Measurements from ENCODE around the gene SPOCK2.

Gene SPOCK2

DNA sequence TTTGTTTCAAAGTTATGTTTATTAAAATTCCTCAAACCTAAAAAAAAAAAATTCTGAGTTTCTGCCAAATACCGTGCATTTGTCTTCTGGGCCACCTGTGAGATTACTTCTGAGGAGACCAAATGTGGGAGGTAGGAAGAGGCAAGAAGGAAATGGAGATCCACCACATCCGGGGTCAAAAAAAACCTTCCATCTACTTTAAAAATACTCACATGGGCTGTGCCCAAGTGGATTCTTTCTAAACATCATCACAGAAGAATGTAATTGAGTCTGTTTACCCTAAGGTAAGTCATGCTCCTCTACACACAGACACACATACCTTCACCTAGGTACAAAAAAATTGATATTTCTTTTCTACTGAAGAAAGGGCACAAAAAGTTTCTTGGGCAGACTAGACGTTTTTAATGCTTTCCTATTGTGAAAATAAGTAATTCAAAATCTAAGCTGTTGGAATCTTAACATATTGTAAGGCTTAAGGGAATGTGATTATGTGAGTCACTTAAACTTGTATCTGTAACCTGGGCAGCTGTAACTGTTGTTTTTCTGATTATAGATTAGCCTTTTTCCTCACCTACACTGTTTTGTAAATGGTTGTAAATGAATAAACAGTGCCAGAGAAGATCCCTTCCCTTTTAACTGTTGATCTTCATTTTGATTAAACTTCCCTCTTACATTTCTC is 19.1 kb upstream of the SPOCK2 start:
- DNase-seq (ENCODE audit: low spot score) = no peak

DNA sequence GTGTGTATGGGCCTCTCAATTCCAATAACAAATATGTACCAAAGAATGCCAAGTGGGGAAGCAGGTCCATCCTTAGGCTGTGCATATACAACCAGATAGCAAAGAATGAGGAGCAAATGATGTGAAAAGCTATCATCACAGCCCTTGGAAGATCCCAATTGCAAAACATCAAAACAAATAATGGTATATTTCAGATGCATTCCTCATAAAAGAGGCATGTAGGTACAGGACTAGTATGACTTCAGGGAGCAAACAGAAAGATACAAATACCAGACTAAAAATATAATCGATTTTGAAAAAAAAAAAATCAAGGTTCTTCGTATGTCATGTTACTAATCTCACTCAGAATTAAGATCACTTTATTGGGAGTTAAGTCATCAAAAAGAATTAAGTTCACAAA is 18.5 kb upstream of the SPOCK2 start:
- DNase-seq (ENCODE audit: low spot score) = no peak

DNA sequence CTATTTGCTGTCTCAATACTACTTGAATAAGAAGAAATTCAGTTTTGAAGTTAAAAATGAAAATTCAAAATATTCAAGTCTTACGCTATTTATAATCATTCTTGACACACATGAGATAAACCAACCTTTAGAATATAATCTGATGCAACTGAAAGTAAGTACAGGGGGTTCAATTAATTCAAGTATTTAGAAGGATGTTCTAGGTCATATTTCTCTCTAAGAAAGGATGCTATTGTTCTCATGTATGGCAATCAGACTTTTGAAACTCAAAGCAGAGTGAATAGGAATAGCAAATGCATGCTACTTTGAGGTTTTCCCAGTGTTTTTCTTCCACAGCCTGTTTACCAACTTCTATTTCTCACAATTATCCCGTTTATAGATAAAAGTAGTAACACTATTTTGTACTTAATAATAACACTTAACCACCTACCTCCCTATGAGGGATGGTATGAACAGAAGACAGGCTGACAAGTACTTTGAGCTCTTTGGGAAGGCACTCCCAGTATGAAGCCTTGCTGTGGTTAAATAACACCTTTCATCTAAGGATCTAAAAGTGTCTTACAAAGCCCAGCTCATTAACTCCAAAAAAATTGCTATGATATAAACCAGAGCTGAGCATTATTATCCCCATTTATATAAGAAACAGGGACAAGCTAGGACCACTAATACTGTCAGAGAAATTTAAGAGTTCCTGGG is 18.0 kb upstream of the SPOCK2 start:
- DNase-seq (ENCODE audit: low spot score) = no peak

DNA sequence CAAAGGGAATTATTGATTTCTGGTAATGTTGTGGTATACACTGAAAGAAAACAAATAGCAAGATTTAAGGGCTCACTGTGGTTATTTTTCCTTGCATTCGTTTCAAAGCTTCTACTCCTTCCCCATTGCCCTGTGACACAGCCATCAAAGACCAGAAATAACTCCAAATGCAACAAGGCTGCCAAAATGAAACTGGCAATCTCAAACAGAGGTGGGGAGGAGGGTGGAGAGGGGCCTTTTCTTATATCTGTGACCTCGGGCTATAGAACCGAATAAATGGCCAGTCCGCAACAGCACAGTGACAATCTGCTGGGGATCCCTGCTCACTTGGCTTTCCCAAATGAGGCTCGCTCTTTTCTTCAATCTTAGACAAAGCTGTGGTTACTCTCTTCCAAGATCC is 17.4 kb upstream of the SPOCK2 start:
- no peak for DNase-seq (ENCODE audit: low spot score)

DNA sequence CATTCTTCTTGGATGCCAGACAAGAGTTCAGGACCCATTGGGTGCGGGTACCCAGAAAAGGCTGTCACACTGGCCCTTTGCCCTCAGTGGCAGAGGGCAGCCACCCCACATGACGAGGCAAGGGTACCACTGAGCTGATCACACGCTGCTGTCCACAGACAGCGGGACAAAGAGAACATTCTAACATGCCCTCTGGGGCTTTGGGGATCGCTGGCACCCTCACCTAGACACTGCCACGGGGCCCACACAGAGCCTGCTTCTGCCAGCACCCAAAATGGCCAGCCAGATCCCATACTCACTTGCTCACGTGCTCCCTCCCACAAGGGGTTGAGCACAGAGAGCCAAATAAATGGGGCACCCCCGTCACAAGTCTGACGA is 16.7 kb upstream of the SPOCK2 start:
- no peak for DNase-seq (ENCODE audit: low spot score)

DNA sequence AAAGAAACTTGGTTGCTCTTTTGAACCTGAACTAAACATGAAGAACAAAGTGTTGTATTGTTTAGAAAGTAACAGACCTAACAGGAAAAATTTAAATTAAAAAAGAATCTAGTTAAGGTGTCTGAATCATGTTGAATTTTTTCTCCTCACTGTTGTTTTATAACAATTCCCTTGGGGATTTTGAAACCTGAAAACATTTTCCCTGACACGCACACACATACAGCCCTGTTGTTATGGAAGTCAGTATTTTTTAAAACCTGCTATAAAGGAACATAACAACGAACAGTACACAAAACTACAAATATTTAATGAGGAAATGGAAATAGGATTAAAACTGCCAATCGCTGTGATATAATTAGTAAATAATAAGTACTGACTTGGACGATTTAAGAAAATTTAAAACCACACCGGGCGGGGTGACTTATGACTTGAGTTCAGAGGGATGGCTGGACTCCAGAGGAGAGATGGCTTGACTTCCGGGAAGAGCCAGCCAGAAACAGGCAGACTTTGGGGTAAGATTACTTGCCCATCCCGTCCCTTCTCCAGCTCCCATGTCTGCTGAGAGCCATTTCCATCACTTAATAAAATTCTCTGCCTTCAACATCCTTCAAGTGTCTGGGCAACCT is 16.2 kb upstream of the SPOCK2 start:
- DNase-seq (ENCODE audit: low spot score) = no peak

DNA sequence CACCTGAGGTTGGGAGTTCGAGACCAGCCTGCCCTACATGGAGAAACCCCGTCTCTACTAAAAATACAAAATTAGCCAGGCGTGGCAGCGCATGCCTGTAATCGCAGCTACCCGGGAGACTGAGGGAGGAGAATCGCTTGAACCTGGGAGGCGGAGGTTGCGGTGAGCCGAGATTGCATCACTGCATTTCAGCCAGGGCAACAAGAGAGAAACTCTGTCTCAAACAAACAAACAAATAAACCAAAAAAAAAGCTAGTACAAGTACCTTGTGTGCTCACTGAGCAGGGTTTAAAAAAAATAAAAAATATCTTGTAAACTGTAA is 11.2 kb upstream of the SPOCK2 start:
- DNase-seq (ENCODE audit: low spot score) = no peak

DNA sequence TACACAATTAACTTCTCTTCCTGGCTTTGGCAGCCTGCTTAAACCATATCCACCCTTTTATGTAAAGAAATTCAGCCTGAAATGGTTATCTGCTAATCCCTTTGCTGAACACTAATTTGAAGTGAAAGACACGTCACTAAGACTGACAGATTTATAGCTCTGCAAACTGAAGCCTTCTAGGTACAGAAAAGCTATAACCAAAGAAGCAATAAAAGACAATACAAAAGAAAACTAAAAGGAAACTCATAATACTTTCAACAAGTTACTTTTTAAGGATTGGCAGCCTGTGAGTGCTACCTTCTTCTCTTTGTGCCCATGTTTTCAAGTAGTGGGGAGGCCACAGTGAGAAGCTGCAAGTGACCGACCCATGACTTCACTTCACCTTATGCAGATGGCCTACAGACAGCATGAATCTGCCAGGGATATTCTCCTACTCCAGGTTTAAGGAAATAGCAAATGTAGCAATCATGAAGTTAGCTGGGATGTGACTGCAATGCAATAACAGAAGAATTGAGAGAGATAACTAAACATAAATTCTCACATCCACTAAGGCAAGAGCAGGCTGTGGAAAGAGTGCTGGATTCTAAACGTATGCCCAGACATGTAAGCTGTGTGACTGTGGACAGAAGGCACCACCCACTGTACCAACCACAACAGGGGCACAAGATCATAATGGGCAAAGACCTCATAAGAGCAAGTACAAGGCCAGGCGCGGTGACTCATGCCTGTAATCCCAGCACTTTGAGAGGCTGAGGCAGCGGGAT is 10.7 kb upstream of the SPOCK2 start:
- no peak for DNase-seq (ENCODE audit: low spot score)

DNA sequence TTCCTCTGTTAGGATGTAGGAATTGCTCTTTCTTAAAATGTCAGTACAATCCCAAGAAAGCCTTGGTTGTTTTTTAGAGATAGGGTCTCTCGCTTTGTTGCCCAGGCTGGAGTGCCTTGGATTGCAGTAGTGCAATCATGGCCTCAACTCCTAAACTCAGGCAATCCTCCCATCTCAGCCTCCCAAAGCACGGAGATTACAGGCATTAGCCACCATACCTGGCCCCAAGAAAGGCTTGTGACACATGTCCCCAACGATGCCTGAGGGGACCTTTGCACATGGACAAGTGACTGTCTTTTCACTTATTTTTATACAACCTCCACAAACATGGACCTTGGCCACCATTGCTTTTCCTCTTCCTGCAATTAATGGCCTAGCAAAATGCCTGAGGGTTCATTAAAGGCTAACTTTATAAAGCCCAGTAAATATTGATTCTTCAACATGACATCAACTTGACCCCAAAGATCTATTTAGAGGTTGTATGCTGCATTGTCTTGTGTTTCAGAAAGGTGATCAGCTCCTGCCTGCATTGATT is 10.0 kb upstream of the SPOCK2 start:
- no peak for DNase-seq (ENCODE audit: low spot score)

DNA sequence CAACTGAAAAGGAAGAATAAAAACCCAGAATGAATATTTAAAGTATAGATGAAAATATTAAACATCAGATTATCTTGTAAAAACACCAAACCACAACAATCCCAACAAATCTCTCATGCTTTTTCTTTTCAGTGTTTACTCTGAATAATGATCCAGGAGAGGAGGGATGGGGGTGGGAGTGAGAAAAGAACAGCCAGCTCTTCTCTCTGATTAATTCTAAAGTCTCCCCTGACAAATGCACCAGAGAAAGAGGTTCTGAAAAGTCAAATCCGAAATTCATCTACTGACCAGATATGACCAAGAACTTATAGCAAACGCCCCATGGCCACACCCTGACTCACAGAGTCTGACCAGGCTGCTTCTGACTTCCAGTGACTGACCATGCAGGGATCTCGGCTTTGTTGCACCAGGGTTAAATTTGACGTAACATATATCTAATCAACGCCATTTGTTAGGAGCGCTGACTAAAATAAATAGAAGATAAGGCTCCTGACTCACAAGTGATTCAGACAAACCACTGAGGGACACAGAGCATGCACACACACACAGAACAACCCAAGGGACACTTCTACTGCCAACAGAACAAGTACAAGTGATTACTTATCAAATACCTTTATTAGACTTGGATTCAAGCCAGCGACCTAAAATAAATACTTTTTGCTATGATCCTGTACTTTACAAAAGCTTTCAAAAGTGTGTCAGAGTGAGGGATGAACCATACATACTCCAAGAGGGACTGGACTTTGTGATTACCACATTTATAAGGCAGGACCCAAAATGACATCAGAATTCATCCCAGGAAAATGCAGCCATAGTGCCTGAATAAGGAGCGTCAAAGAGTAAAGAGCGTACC is 9.3 kb upstream of the SPOCK2 start:
- DNase-seq (ENCODE audit: low spot score) = no peak

DNA sequence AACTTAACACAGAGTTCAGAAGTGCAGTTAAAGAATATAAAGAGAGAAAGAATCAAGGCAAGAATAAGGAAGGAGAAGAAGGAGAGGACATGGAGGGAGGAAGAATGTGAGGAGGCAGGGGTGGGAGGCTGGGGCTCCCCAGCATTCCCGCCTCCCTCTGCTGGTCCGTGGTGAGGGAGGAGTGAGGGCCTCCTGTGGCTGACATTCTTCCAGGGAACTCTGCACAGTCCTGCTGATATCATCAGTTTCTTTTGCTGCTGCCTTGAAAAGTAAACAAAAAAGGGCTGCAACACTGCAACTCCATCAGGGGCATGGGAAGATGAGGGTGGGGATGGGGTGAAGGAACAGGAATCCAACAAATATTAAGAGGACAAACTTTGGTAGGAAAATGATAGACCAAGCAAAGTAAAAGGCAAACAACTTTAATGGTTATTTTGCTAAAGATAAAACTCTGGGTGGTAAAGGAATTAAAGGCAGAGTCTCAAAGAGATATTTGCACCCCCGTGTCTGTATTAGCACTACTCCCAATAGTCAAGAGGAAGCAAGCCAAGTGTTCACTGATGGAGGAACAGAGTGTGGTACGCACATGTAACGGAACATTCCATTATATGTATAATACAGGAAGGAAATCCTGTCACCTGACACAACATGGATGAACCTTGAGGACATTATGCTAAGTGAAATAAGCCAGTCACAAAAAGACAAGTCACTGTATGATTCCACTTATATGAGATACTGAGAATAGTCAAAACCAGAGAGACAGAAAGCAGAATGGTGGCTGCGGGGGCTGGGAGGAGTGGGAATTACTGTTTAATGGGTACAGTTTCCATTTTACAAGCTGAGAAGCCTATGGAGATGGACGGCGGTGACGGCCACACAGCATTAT is 8.0 kb upstream of the SPOCK2 start:
- peak; percentile 15 for DNase-seq (ENCODE audit: low spot score)

DNA sequence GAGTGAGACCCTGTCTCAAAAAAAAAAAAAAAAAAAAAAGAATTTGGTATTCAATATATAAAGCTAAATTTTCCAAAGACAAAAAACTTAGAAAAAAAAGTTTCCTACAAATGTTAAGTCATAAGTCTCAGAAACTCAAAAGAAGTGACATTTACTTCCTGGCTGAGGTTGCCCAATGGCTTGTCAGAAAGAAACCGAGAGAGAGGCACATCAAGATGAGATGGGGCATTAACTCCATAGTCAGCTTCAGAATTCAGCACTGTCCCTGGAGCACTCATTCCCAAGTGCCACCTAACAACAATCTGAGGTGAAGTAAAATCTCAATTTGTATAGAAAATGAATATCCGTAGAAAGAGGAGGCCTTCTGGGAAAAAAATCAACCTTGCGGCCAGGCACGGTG is 6.8 kb upstream of the SPOCK2 start:
- DNase-seq (ENCODE audit: low spot score) = no peak

DNA sequence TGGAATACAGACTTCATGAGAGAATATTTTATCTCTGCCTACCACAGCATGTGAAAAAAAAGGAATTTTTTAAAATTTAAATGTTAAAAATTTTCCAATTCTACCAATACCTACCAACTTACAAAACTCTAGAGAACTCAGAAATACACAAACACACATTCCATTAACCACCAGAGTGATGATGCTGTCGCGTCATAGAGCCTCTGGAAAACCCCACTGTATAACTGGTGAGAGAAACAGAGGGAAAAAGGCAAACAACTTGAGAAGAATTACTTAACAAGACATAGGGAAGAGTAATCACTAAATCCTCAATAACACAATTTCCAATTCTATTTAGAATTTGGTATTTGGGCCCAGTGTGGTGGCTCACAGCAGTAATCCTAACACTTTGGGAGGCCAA is 6.2 kb upstream of the SPOCK2 start:
- no peak for DNase-seq (ENCODE audit: low spot score)

DNA sequence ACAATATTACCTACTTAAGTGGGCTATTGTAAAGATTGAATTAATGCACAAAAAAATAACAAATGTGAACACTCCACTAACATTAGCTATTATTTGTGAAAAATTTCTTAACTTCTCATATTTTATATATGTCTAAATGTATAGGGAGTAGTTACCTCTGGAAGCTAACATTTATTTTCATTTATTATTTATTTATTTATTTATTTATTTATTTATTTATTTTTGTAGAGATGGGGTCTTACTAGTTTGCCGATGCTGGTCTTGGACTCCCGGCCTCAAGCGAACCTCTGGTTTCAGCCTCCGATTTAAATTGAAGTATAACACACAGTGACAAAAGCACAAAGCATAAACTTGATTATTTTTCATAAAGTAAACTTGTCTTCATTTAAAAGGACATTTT is 5.1 kb upstream of the SPOCK2 start:
- no peak for DNase-seq (ENCODE audit: low spot score)

DNA sequence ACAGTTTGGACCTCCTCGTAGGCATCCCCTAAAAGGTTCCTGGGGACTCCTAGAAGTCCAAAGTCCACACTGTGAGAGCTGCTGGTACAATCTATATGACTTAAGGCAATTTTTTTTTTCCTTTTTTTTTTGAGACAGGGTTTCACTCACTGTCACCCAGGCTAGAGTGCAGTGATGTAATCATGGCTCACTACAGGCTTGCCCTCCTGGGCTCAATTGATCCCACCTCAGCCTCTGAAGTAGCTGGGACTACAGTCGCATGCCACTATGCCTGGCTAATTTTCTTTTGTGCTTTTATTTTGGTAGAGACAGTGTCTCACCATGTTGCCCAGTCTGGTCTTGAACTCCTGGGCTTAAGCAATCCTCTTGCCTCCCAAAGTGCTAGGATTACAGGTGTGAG is 4.6 kb upstream of the SPOCK2 start:
- no peak for DNase-seq (ENCODE audit: low spot score)

DNA sequence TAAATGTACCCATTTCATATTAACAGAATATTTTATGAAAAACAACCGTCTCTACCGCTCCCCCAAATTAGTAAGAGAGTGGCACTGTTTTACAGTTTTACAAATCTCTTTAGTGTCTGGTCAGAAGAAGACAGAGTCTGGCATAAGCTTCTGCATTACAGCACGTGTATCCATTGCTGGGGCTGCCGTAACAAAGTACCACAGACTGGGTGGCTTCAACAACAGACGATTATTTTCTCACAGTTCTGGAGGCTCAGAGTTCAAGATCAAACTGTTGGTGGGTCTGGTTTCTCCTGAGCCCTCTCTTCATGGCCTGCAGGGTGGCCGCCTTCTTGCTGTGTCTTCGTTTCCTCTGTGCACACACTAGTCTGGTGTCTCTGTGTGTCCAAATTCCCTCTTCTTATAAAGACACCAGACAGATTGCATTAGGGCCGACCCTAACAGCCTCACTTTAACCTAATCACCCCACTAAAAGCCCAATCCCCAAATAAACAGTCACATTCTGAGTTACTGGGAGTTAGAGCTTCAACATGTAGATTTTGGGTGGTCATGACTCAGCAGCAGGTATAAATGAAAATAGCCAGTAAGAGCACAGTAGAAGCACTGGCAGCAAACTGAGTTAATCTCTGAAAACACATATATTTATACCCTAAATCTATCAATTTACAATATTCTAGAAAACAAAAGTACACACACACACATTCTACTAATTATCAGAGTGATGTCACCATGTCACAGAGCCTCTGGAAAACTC is 4.0 kb upstream of the SPOCK2 start:
- DNase-seq (ENCODE audit: low spot score) = no peak

DNA sequence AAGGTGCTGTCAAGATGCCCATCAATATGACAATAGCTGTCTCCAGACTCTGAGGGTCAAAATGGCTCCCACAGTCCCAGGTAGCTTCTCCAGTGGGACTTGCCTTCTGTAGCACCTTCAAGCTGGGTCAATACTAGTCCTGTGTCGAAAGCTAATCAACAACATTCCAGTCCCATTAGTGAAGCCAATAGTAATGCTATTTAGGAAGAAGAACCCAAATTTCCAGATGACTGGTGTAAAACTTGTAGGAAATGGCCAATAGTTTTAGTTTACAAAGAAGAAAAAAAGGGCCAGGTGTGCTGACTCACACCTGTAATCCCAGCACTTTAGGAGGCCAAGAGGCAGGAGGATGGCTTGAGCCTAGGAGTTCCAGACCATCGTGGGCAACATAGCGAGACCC is 2.0 kb upstream of the SPOCK2 start:
- DNase-seq (ENCODE audit: low spot score) = no peak

DNA sequence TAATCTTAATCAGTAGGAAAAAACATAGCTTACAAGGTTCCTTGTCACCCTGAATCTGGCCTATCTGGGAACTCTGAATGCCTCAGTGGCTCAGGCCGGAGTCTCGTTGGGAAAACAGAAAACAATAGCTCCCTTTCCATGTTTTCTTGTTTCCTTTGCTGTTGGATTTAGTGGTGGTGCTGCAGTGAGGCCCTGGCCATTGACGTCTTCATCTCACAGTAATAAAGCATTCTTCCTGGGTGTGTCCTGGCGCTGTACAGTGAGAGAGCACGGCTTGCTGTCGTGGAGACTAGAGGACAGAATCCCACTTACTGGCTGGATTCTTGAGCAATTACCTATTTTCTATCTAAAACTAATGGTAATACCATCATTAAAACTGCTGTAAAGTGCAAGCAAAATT is 1.3 kb upstream of the SPOCK2 start:
- peak; percentile 25 for DNase-seq (ENCODE audit: low spot score)

DNA sequence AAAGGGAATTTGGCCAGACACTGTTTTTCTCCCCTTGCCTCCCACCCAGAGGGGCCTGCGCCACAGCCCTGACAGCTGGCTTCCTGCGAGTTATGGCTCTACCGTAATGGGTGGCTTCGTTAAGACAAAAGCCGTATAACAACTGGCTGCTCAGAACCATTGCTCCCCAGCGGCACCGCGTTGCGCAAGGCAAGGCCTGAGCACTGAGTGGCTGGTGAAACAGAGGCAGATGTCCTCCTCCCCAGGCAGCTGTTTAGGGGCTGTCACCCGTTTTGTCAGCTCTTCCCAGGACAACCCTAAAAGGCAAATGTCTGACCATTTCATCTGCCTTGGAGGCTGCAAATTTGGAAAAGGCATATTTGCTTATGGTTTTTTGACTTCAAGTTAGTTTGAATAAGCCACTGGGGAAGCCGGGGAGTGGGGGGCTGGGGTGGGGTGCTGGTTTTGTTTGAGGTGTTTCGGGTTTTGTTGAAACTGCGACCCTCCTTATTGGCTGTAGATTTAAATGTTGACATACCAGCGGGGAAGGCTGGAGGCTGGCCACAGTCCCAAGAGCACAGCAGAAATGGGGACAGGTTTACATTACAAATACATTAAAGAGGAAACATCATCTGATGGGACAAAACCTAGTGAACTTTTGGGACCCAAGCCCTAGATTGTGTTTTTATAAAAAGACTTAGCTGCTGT is 681 bp upstream of the SPOCK2 start:
- no peak for DNase-seq (ENCODE audit: low spot score)

All from kidney capillary endothelial cell (primary cell).